GM23338 (cell line): ENCODE results near the gene FAAP100. TPM values are rescaled to one million over a fixed set of nuclear protein-coding genes. Genes with fewer than 3 reads are reported as not detected.

ENCODE experiments used
- ATAC-seq: fragments of 200-7000 bp; cut with Tn5 transposase; 3 replicates; pipeline ENCODE4 v1.9.1; 2020
- DNase-seq: peaks from one replicate; pipeline ENCODE4 v3.0.0-alpha.2; 2015; ENCODE audit warnings: low spot score
- H2AFZ ChIP-seq: fragments of 200-600 bp; sonication (generic); 2 replicates; pipeline ENCODE4 v1.8.0; 2016; ENCODE audit warnings: antibody characterized with exemption, mild to moderate bottlenecking, moderate library complexity
- H3F3A ChIP-seq: fragments of 200-600 bp; sonication (generic); replicated peaks from 2 replicates; pipeline ENCODE4 v1.8.0; 2017; ENCODE audit warnings: antibody characterized with exemption, mixed run types, low read depth
- H3K27ac ChIP-seq: fragments of 200-600 bp; sonication (generic); 2 replicates; pipeline ENCODE4 v1.6.1; 2016; ENCODE audit warnings: low read depth
- H3K27me3 ChIP-seq: fragments of 200-600 bp; sonication (generic); 2 replicates; pipeline ENCODE4 v1.8.0; 2016; ENCODE audit warnings: mild to moderate bottlenecking, mixed run types, moderate library complexity; ENCODE audit not compliant: insufficient read depth
- H3K36me3 ChIP-seq: fragments of 200-600 bp; sonication (generic); 2 replicates; pipeline ENCODE4 v1.8.0; 2016; ENCODE audit warnings: mild to moderate bottlenecking; ENCODE audit not compliant: insufficient read depth
- H3K4me1 ChIP-seq: fragments of 200-600 bp; sonication (generic); 2 replicates; pipeline ENCODE4 v1.8.0; 2016; ENCODE audit warnings: mild to moderate bottlenecking, moderate library complexity; ENCODE audit not compliant: insufficient read depth
- H3K4me2 ChIP-seq: fragments of 200-600 bp; sonication (generic); 2 replicates; pipeline ENCODE4 v1.7.1; 2017; ENCODE audit warnings: mixed run types
- H3K4me3 ChIP-seq: fragments of 200-600 bp; sonication (generic); 2 replicates; pipeline ENCODE4 v1.6.1; 2016; ENCODE audit warnings: mixed run types
- H3K79me2 ChIP-seq: fragments of 200-600 bp; sonication (generic); replicated peaks from 2 replicates; pipeline ENCODE4 v1.8.0; 2017; ENCODE audit warnings: mild to moderate bottlenecking; ENCODE audit not compliant: insufficient read depth
- H3K9me2 ChIP-seq: fragments of 200-600 bp; sonication (generic); 2 replicates; pipeline ENCODE4 v1.8.0; 2017; ENCODE audit not compliant: insufficient read depth
- H4K20me1 ChIP-seq: fragments of 200-600 bp; sonication (generic); replicated peaks from 2 replicates; pipeline ENCODE4 v1.8.0; 2017; ENCODE audit warnings: mild to moderate bottlenecking; ENCODE audit not compliant: insufficient read depth
- H3K27ac Mint-ChIP-seq: 2 replicates; pipeline ENCODE4 v1.8.0; 2020; ENCODE audit warnings: inconsistent platforms, mild to moderate bottlenecking, moderate library complexity, mixed read lengths
- H3K27me3 Mint-ChIP-seq: 3 replicates; pipeline ENCODE4 v1.8.0; 2022; ENCODE audit warnings: low read depth, mild to moderate bottlenecking, moderate library complexity, mixed read lengths, inconsistent platforms; ENCODE audit not compliant: insufficient read depth, poor library complexity
- H3K36me3 Mint-ChIP-seq: 3 replicates; pipeline ENCODE4 v1.8.0; 2021; ENCODE audit warnings: low read depth, mild to moderate bottlenecking, inconsistent platforms, moderate library complexity, mixed read lengths
- H3K4me1 Mint-ChIP-seq: 3 replicates; pipeline ENCODE4 v1.8.0; 2020; ENCODE audit warnings: mild to moderate bottlenecking, inconsistent platforms, mixed read lengths
- H3K4me3 Mint-ChIP-seq: 3 replicates; pipeline ENCODE4 v1.8.0; 2021; ENCODE audit warnings: moderate library complexity, mild to moderate bottlenecking, inconsistent platforms, mixed read lengths
- H3K9me3 Mint-ChIP-seq: 3 replicates; pipeline ENCODE4 v1.8.0; 2020; ENCODE audit warnings: moderate library complexity, mild to moderate bottlenecking, inconsistent platforms, mixed read lengths
- EZH2phosphoT487 ChIP-seq: fragments of 200-600 bp; sonication (generic); IDR thresholded peaks from one replicate; pipeline ENCODE4 v1.8.1; 2018; ENCODE audit warnings: antibody characterized with exemption; ENCODE audit not compliant: unreplicated experiment
- JUNB ChIP-seq: IDR thresholded peaks from one replicate; pipeline ENCODE4 v1.6.1; 2016; ENCODE audit warnings: antibody characterized with exemption; ENCODE audit not compliant: unreplicated experiment
- NANOG ChIP-seq: IDR thresholded peaks from 2 replicates; pipeline ENCODE4 v1.6.1; 2016; ENCODE audit warnings: antibody characterized with exemption, borderline replicate concordance
- STAT1 ChIP-seq: IDR thresholded peaks from one replicate; pipeline ENCODE4 v1.6.1; 2016; ENCODE audit warnings: antibody characterized with exemption; ENCODE audit not compliant: unreplicated experiment
- ZNF114 ChIP-seq: fragments of 250-450 bp; sonication (Bioruptor Pico); IDR thresholded peaks from 2 replicates; pipeline ENCODE4 v1.5.0; 2020; ENCODE audit warnings: mild to moderate bottlenecking, moderate library complexity
- ZNF331 ChIP-seq: fragments of 250-450 bp; sonication (Bioruptor Pico); IDR thresholded peaks from 2 replicates; pipeline ENCODE4 v1.5.0; 2020; ENCODE audit warnings: low read depth, mild to moderate bottlenecking, moderate library complexity
- polyA plus RNA-seq: library from polyadenylated mRNA; unstranded; fragments of >200 nt; fragmentation: Nextera tagmentation; extraction: Ambion mirVana; gene quantifications from 2 replicates; pipeline ENCODE4 v1.2.1, GENCODE V29; 2016
- total RNA-seq: library from RNA; depleted of rRNA; stranded (reverse); fragments of >200 nt; shearing (Covaris generic); gene quantifications from 2 replicates; pipeline ENCODE4 v1.2.3, GENCODE V29; 2014
- TF ChIP-seq, protein P1 (sequence below), 2 experiments: fragments of 200-600 bp in 1 of 2; sonication (generic) in 1 of 2; conservative IDR thresholded peaks; 2 replicates each; pipeline versions ENCODE4 v1.5.1 to v1.6.1; 2016 to 2017; ENCODE audit warnings: antibody characterized with exemption in 2 of 2, low read depth in 2 of 2, mild to moderate bottlenecking in 2 of 2, moderate library complexity in 1 of 2
- TF ChIP-seq, protein P2 (sequence below): fragments of 250-450 bp; sonication (Bioruptor Pico); IDR thresholded peaks from 2 replicates; pipeline ENCODE4 v1.5.0; 2020; ENCODE audit warnings: mild to moderate bottlenecking, moderate library complexity

The FAAP100 gene
- total and polyA plus RNA-seq, 2 experiments from 2014 or later, result 16.0 to 50.5 TPM

DNA sequence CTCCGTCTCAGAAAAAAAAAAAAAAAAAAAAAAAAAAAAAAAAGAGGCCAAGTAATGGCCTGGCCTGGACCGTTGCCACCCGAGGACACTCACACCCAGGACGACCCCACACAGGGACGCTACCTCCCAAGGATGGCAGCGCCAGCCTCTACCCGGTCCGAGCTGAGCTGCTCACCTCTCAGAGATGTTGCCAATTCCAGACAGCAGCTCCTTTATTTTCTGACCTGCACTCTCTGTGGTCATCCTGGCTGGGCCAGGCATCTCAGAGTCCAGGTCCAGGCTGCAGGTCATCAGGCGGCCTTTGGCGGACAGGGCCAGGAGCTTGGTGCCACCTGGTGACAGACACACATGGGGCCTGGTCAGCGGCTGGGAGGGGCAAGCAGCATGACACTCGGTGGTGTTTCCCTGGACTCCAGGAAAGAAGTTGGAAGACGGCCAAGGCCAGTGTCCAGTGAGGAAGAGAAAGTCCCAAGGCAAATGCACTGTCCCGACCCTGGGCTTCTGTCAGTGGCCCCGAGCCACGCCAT lies 3.1 kb downstream of the FAAP100 start:
- no peak overlapping the region for H3K4me3 ChIP-seq
- no peaks in the 10 kb centered on the region; the same call in 1 of the 2 replicates for H3K36me3 ChIP-seq
- peaks cover 16% of the 10 kb centered on the region for H3K4me1 Mint-ChIP-seq
- peaks cover 13% of the 10 kb centered on the region for H3F3A ChIP-seq
- H3K27me3 ChIP-seq, result no peaks in the 10 kb centered on the region
- no peak overlapping the region for H2AFZ ChIP-seq
- H3K9me2 ChIP-seq, result no peaks in the 10 kb centered on the region
- no peak for ATAC-seq
- DNase-seq, result no peak
- H3K36me3 Mint-ChIP-seq, result peaks cover 40% of the 10 kb centered on the region
- no peaks in the 10 kb centered on the region; the same call in 1 of the 2 replicates for H4K20me1 ChIP-seq
- no peak overlapping the region for H3K27ac ChIP-seq
- H3K4me2 ChIP-seq, result no peak overlapping the region
- TF ChIP-seq ZNF331 (CRISPR knock-in tag) (no peak), NANOG (no peak), STAT1 (no peak), ZNF114 (CRISPR knock-in tag) (no peak), EZH2phosphoT487 (no peak), JUNB (no peak)
- TF ChIP-seq, protein P1, sequence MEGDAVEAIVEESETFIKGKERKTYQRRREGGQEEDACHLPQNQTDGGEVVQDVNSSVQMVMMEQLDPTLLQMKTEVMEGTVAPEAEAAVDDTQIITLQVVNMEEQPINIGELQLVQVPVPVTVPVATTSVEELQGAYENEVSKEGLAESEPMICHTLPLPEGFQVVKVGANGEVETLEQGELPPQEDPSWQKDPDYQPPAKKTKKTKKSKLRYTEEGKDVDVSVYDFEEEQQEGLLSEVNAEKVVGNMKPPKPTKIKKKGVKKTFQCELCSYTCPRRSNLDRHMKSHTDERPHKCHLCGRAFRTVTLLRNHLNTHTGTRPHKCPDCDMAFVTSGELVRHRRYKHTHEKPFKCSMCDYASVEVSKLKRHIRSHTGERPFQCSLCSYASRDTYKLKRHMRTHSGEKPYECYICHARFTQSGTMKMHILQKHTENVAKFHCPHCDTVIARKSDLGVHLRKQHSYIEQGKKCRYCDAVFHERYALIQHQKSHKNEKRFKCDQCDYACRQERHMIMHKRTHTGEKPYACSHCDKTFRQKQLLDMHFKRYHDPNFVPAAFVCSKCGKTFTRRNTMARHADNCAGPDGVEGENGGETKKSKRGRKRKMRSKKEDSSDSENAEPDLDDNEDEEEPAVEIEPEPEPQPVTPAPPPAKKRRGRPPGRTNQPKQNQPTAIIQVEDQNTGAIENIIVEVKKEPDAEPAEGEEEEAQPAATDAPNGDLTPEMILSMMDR (conservative IDR thresholded peaks at IDR 0.05; ENCODE audit: low read depth in 2 of 2), result no peak
- TF ChIP-seq, protein P2, sequence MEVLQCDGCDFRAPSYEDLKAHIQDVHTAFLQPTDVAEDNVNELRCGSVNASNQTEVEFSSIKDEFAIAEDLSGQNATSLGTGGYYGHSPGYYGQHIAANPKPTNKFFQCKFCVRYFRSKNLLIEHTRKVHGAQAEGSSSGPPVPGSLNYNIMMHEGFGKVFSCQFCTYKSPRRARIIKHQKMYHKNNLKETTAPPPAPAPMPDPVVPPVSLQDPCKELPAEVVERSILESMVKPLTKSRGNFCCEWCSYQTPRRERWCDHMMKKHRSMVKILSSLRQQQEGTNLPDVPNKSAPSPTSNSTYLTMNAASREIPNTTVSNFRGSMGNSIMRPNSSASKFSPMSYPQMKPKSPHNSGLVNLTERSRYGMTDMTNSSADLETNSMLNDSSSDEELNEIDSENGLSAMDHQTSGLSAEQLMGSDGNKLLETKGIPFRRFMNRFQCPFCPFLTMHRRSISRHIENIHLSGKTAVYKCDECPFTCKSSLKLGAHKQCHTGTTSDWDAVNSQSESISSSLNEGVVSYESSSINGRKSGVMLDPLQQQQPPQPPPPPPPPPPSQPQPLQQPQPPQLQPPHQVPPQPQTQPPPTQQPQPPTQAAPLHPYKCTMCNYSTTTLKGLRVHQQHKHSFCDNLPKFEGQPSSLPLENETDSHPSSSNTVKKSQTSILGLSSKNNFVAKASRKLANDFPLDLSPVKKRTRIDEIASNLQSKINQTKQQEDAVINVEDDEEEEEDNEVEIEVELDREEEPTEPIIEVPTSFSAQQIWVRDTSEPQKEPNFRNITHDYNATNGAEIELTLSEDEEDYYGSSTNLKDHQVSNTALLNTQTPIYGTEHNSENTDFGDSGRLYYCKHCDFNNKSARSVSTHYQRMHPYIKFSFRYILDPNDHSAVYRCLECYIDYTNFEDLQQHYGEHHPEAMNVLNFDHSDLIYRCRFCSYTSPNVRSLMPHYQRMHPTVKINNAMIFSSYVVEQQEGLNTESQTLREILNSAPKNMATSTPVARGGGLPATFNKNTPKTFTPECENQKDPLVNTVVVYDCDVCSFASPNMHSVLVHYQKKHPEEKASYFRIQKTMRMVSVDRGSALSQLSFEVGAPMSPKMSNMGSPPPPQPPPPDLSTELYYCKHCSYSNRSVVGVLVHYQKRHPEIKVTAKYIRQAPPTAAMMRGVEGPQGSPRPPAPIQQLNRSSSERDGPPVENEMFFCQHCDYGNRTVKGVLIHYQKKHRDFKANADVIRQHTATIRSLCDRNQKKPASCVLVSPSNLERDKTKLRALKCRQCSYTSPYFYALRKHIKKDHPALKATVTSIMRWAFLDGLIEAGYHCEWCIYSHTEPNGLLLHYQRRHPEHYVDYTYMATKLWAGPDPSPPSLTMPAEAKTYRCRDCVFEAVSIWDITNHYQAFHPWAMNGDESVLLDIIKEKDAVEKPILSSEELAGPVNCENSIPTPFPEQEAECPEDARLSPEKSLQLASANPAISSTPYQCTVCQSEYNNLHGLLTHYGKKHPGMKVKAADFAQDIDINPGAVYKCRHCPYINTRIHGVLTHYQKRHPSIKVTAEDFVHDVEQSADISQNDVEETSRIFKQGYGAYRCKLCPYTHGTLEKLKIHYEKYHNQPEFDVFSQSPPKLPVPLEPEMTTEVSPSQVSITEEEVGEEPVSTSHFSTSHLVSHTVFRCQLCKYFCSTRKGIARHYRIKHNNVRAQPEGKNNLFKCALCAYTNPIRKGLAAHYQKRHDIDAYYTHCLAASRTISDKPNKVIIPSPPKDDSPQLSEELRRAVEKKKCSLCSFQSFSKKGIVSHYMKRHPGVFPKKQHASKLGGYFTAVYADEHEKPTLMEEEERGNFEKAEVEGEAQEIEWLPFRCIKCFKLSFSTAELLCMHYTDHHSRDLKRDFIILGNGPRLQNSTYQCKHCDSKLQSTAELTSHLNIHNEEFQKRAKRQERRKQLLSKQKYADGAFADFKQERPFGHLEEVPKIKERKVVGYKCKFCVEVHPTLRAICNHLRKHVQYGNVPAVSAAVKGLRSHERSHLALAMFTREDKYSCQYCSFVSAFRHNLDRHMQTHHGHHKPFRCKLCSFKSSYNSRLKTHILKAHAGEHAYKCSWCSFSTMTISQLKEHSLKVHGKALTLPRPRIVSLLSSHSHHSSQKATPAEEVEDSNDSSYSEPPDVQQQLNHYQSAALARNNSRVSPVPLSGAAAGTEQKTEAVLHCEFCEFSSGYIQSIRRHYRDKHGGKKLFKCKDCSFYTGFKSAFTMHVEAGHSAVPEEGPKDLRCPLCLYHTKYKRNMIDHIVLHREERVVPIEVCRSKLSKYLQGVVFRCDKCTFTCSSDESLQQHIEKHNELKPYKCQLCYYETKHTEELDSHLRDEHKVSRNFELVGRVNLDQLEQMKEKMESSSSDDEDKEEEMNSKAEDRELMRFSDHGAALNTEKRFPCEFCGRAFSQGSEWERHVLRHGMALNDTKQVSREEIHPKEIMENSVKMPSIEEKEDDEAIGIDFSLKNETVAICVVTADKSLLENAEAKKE (CRISPR knock-in tag), result no peak
- H3K27me3 Mint-ChIP-seq, result peaks cover 8% of the 10 kb centered on the region
- no peak overlapping the region for H3K27ac Mint-ChIP-seq
- peaks cover 8% of the 10 kb centered on the region; the same call in 1 of the 2 replicates for H3K4me1 ChIP-seq
- peaks cover 23% of the 10 kb centered on the region for H3K79me2 ChIP-seq
- peak overlapping the region; percentile 90; the same call in 1 of the 3 replicates for H3K4me3 Mint-ChIP-seq
- no peaks in the 10 kb centered on the region for H3K9me3 Mint-ChIP-seq
